Nasal cavity respiratory epithelium epithelial cell of viscerocranial mucosa (primary cell): Measurements from ENCODE around the gene FOXP4. TPM values are rescaled to one million over a fixed set of nuclear protein-coding genes. Genes with fewer than 3 reads are reported as not detected.

Experiments used
- total RNA-seq: library from RNA; depleted of rRNA; stranded (reverse); fragments of >200 nt; gene quantifications from 2 replicates; pipeline ENCODE4 v1.2.3, GENCODE V29; 2014

Gene FOXP4, protein sequence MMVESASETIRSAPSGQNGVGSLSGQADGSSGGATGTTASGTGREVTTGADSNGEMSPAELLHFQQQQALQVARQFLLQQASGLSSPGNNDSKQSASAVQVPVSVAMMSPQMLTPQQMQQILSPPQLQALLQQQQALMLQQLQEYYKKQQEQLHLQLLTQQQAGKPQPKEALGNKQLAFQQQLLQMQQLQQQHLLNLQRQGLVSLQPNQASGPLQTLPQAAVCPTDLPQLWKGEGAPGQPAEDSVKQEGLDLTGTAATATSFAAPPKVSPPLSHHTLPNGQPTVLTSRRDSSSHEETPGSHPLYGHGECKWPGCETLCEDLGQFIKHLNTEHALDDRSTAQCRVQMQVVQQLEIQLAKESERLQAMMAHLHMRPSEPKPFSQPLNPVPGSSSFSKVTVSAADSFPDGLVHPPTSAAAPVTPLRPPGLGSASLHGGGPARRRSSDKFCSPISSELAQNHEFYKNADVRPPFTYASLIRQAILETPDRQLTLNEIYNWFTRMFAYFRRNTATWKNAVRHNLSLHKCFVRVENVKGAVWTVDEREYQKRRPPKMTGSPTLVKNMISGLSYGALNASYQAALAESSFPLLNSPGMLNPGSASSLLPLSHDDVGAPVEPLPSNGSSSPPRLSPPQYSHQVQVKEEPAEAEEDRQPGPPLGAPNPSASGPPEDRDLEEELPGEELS
- 3.1 and 10.0 TPM in 2 replicates for total RNA-seq

DNA sequence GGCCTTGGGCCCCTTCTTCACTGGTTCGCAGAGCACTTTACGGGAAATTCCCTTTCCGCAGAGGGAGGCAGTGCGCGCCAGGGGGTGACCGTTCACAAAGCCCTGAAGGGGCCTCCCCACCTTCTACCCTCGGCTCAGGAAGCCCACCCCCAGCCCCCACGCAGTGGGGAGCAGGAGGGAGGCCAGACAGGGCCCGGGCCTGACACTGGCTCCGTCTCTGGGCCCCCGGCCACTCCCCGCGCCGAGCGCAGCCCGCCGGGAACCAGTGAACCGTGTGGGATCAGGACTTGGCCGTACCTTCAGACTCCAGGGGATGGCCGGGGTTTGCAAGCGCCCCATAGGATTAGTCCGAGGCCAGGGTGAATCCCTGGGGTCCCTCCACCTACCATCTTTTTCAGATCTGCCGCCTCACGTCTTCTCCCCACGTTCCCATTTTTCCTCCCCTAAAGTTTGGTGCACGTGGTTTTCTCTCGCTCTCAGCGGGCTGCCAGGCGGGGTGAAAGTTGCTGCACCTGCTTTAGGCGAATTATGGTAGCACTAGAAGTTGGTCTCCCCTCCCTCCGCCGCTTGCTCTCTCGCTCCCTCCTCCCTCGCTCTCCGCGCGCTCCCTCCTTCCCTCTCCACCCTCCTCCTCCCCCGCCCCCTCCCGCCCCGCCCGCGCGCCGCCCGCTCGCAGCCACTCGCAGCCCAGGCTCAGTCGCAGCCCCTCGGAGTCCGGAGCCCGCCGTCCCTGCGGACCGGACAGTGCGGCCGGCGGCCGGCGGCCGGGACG lies at the start of gene FOXP4:
FOXP4 (plus strand) TSS at position 679 of the 772 bp plus-strand sequence. CDS start 19,380 bp downstream, outside the sequence.

DNA sequence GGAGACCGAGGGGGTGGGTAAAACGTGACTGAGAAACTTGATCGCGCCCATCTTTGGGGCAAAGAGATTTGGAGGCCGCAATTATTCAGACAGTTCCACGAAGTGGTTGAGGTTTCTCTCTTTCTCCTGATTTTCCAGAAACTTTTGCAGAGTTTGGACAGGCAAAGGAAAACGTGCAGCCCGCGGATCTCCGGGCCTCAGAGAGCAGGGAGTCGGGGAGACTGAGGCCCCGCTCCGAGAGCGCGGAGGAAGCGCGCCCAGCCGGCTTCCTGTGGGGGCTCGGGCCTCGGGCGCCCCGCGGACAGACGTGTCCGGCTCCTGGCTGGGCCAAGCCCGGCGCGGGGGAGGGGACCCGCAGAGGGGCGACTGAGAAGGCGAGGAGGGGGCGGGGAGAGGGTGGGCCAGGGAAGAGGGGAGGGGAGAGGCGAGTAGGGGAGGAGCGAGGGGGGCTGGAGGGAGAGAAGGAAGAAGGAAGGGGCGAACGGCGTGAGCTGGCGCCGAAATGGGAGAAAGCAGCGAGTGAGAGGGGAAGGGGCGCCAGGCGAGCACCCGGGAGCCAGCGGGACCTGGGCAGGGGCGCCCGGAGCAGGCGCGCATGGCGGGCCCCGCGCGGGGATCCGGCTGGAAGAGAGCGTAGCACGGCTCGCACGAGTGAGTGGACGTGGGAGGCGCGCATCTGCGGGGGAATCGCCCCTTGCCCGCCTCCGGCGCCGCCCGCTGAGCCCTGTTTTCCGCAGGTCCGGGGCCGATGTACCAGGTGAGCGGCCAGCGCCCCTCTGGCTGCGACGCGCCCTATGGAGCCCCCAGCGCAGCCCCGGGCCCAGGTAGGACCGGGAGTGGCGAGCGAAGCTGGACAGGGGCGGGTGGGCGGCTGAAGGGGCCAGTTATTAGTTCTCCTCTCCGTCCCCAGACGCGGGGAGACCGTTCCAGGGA lies 92.1 kb downstream of the FOXP4 start, which contains the start of gene MDFI:
MDFI (plus strand) TSS at position 467 of the 933 bp plus-strand sequence; CDS start at position 749, 282 bp downstream.

Other genes with a start within 250 kb of the FOXP4 start
- gene NCR2, start 210.8 kb upstream of the FOXP4 start, total RNA-seq = not detected in 2 replicates
- 67.1 and 69.4 TPM in 2 replicates for gene MDFI, start 92.1 kb downstream of the FOXP4 start, total RNA-seq
- 6.5 and 13.6 TPM in 2 replicates for gene TFEB, start 189.2 kb downstream of the FOXP4 start, total RNA-seq
- not detected in 2 replicates for gene PGC, start 201.0 kb downstream of the FOXP4 start, total RNA-seq
- 0.34 and 1.1 TPM in 2 replicates for gene FRS3, start 233.5 kb downstream of the FOXP4 start, total RNA-seq
- under 0.01 and 1.1 TPM in 2 replicates for gene PRICKLE4, start 234.4 kb downstream of the FOXP4 start, total RNA-seq
- 41.9 and 47.8 TPM in 2 replicates for gene TOMM6, start 241.3 kb downstream of the FOXP4 start, total RNA-seq